HepG2 (cell line): ENCODE results near the gene WWTR1. TPM values are rescaled to one million over a fixed set of nuclear protein-coding genes. Genes with fewer than 3 reads are reported as not detected.

Experiments used
- CBX2 ChIP-seq, 2 experiments: fragments of 200-600 bp in 1 of 2; sonication (generic); formaldehyde crosslinking in 1 of 2; IDR thresholded peaks; 2 replicates each; pipeline versions ENCODE4 v1.7.0 to v1.8.1; 2018 to 2022; ENCODE audit warnings: low read depth in 2 of 2, low read length in 1 of 2, mild to moderate bottlenecking in 1 of 2, missing genetic modification reagents in 1 of 2
- DNMT1 ChIP-seq: sonication (generic); formaldehyde crosslinking; IDR thresholded peaks from 2 replicates; pipeline ENCODE4 v1.5.1; 2020; ENCODE audit warnings: mild to moderate bottlenecking, missing genetic modification reagents
- GLMP ChIP-seq: sonication (generic); formaldehyde crosslinking; IDR thresholded peaks from 2 replicates; pipeline ENCODE4 v1.9.0; 2021; ENCODE audit warnings: missing genetic modification reagents, mild to moderate bottlenecking, borderline replicate concordance
- HNRNPUL1 ChIP-seq: fragments of 200-400 bp; formaldehyde crosslinking; IDR thresholded peaks from 2 replicates; pipeline ENCODE4 v1.6.1; 2017; ENCODE audit warnings: low read depth, mild to moderate bottlenecking, low read length, moderate library complexity
- KDM4B ChIP-seq: sonication (generic); formaldehyde crosslinking; IDR thresholded peaks from 2 replicates; pipeline ENCODE4 v1.4.0; 2020; ENCODE audit warnings: missing genetic modification reagents
- MXD3 ChIP-seq: IDR thresholded peaks from 2 replicates; pipeline ENCODE4 v1.6.1; 2016; ENCODE audit warnings: mild to moderate bottlenecking, missing biosample characterization, missing genetic modification reagents
- NFAT5 ChIP-seq: sonication (generic); formaldehyde crosslinking; IDR thresholded peaks from 2 replicates; pipeline ENCODE4 v1.4.0; 2020; ENCODE audit warnings: missing genetic modification reagents
- NONO ChIP-seq, 2 experiments: fragments of 450-650 bp in 1 of 2; sonication (generic) in 1 of 2; formaldehyde crosslinking in 1 of 2; IDR thresholded peaks in 1 of 2; conservative IDR thresholded peaks in 1 of 2; 2 replicates each; pipeline versions ENCODE4 v1.6.1 to v1.8.0; 2017 to 2022; ENCODE audit warnings: mild to moderate bottlenecking in 1 of 2, missing genetic modification reagents in 1 of 2, moderate library complexity in 1 of 2
- ONECUT2 ChIP-seq: sonication (generic); formaldehyde crosslinking; IDR thresholded peaks from 2 replicates; pipeline ENCODE4 v1.4.0; 2020; ENCODE audit warnings: missing genetic modification reagents
- SRF ChIP-seq: IDR thresholded peaks from 2 replicates; pipeline ENCODE4 v1.6.1; 2011; ENCODE audit warnings: mild to moderate bottlenecking, low read depth, low read length, moderate library complexity
- THAP11 ChIP-seq: IDR thresholded peaks from 2 replicates; pipeline ENCODE4 v1.6.1; 2016; ENCODE audit warnings: missing biosample characterization, missing genetic modification reagents
- ZKSCAN1 ChIP-seq: fragments of 150-350 bp; IDR thresholded peaks from 2 replicates; pipeline ENCODE4 v1.6.1; 2014; ENCODE audit warnings: low read length
- ZNF207 ChIP-seq: fragments of 450-650 bp; IDR thresholded peaks from 2 replicates; pipeline ENCODE4 v1.6.1; 2016; ENCODE audit warnings: antibody characterized with exemption, borderline replicate concordance
- ZNF264 ChIP-seq: sonication (generic); formaldehyde crosslinking; IDR thresholded peaks from 2 replicates; pipeline ENCODE4 v1.4.0; 2020; ENCODE audit warnings: missing genetic modification reagents
- ZNF292 ChIP-seq: sonication (generic); formaldehyde crosslinking; IDR thresholded peaks from 2 replicates; pipeline ENCODE4 v1.8.1; 2022; ENCODE audit warnings: mild to moderate bottlenecking, low read depth, missing genetic modification reagents, borderline replicate concordance
- ZNF362 ChIP-seq: sonication (generic); formaldehyde crosslinking; IDR thresholded peaks from 2 replicates; pipeline ENCODE4 v1.4.0; 2020; ENCODE audit warnings: missing genetic modification reagents, mild to moderate bottlenecking, borderline replicate concordance
- ZNF496 ChIP-seq: sonication (generic); formaldehyde crosslinking; IDR thresholded peaks from 2 replicates; pipeline ENCODE4 v1.8.1; 2023; ENCODE audit warnings: mild to moderate bottlenecking, moderate library complexity, missing genetic modification reagents; ENCODE audit not compliant: insufficient replicate concordance
- ZNF503 ChIP-seq: sonication (generic); formaldehyde crosslinking; IDR thresholded peaks from 2 replicates; pipeline ENCODE4 v1.4.0; 2020; ENCODE audit warnings: missing genetic modification reagents
- ZNF614 ChIP-seq: IDR thresholded peaks from 2 replicates; pipeline ENCODE4 v1.6.1; 2018; ENCODE audit warnings: missing biosample characterization, missing genetic modification reagents, inconsistent platforms, borderline replicate concordance
- ZSCAN9 ChIP-seq: IDR thresholded peaks from 2 replicates; pipeline ENCODE4 v1.6.1; 2016; ENCODE audit warnings: borderline replicate concordance
- polyA plus RNA-seq, 8 experiments: library from polyadenylated mRNA; depleted of rRNA in 3 of 8; stranded (reverse) in 7 of 8; unstranded in 1 of 8; fragments of >200 nt; fragmentation: Illumina TruSeq in 4 of 8; extraction: Trizol in 4 of 8; gene quantifications; 2 replicates each; pipeline versions ENCODE4 v1.2.1 to v1.2.3, GENCODE V29; 2011 to 2016; ENCODE audit warnings: low read depth in 4 of 8, missing spikeins in 1 of 8, mixed read lengths in 1 of 8; ENCODE audit not compliant: insufficient read depth in 1 of 8
- total RNA-seq, 5 experiments: library from RNA; depleted of rRNA; stranded (reverse); fragments of >200 nt; fragmentation: Illumina TruSeq; extraction: Trizol; gene quantifications; 2 replicates each; pipeline ENCODE4 v1.2.3, GENCODE V29; 2016; ENCODE audit warnings: low read depth in 1 of 5

WWTR1 gene
- total and polyA plus RNA-seq, 2 of the 13 experiments (the other 11 are each of a cell fraction or from before 2014, with no cell fraction given) = 19.7 to 139 TPM

GRCh38 chr3:149480326-149481017 is 177.4 kb downstream of the WWTR1 start (continued):
- TF ChIP-seq GLMP (CRISPR knock-in tag) (no peak), ZNF496 (CRISPR knock-in tag) (no peak), KDM4B (CRISPR knock-in tag) (no peak), CBX2 (IDR thresholded peaks at IDR 0.05; ENCODE audit: low read depth, low read length) (no peak), CBX2 (CRISPR knock-in tag; IDR thresholded peaks at IDR 0.05; ENCODE audit: low read depth) (no peak), ZSCAN9 (no peak), NFAT5 (CRISPR knock-in tag) (no peak), THAP11 (CRISPR knock-in tag) (no peak), ZNF503 (CRISPR knock-in tag) (no peak), ONECUT2 (no peak), ZNF207 (no peak), SRF (no peak), ZNF264 (CRISPR knock-in tag) (no peak), ZNF362 (CRISPR knock-in tag) (no peak), HNRNPUL1 (no peak), NONO (IDR thresholded peaks at IDR 0.05) (no peak), NONO (CRISPR knock-in tag; conservative IDR thresholded peaks at IDR 0.05) (0 out of 2 replicates have a peak, but pooled peaks have one; percentile 30), ZKSCAN1 (no peak), MXD3 (CRISPR knock-in tag) (no peak), ZNF292 (CRISPR knock-in tag) (no peak), DNMT1 (CRISPR knock-in tag) (no peak), ZNF614 (CRISPR knock-in tag) (no peak)
